Esophagus muscularis mucosa (tissue), 4 donors: ENCODE data around the gene ARID1B. TPM values are rescaled to one million over a fixed set of nuclear protein-coding genes. Genes with fewer than 3 reads are reported as not detected.

Source experiments
- DNase-seq: peaks from one replicate; pipeline ENCODE4 v3.0.0-alpha.2; 2017; ENCODE audit errors: extremely low spot score
- H3K27ac ChIP-seq, 4 donors: fragments of 200-600 bp; sonication (generic); replicated peaks in 1 of 4; 1 replicate in 3 of 4; 2 replicates in 1 of 4; pipeline ENCODE4 v1.5.1; 2016 to 2019; ENCODE audit warnings: mild to moderate bottlenecking in 1 of 4
- H3K27me3 ChIP-seq, 4 donors: fragments of 200-600 bp; sonication (generic); one replicate each; pipeline versions ENCODE4 v1.5.1 to v1.6.0; 2016 to 2019
- H3K36me3 ChIP-seq, 4 donors: fragments of 200-600 bp; sonication (generic); one replicate each; pipeline ENCODE4 v1.5.1; 2016 to 2019
- H3K4me1 ChIP-seq, 4 donors: fragments of 200-600 bp; sonication (generic); one replicate each; pipeline ENCODE4 v1.5.1; 2016 to 2019
- H3K4me3 ChIP-seq, 4 donors: fragments of 200-600 bp; sonication (generic); 1 replicate in 2 of 4; 2 replicates in 2 of 4; pipeline ENCODE4 v1.5.1; 2016 to 2019; ENCODE audit warnings: mild to moderate bottlenecking in 4 of 4, moderate library complexity in 1 of 4
- H3K9me3 ChIP-seq, 4 donors: fragments of 200-600 bp; sonication (generic); 1 replicate in 3 of 4; 2 replicates in 1 of 4; pipeline ENCODE4 v1.5.1; 2016 to 2019
- CTCF ChIP-seq, 3 experiments: fragments of 200-600 bp in 2 of 3; fragments of 450-650 bp in 1 of 3; sonication (generic) in 2 of 3; IDR thresholded peaks; one replicate each; pipeline ENCODE4 v1.5.1; 2017 to 2019; ENCODE audit warnings: antibody characterized with exemption in 3 of 3, mild to moderate bottlenecking in 2 of 3, moderate library complexity in 1 of 3
- EP300 ChIP-seq: sonication (generic); formaldehyde crosslinking; IDR thresholded peaks from one replicate; pipeline ENCODE4 v1.6.1; 2017; ENCODE audit warnings: antibody characterized with exemption
- POLR2A ChIP-seq: fragments of 450-650 bp; IDR thresholded peaks from one replicate; pipeline ENCODE4 v1.6.1; 2017; ENCODE audit warnings: antibody characterized with exemption, moderate library complexity, mild to moderate bottlenecking, low read depth
- POLR2AphosphoS5 ChIP-seq, 2 donors: sonication (generic); formaldehyde crosslinking; IDR thresholded peaks; one replicate each; pipeline ENCODE4 v1.6.1; 2017; ENCODE audit warnings: antibody characterized with exemption in 2 of 2
- WGBS: methylation state at CpG from one replicate; pipeline ENCODE4 v1.1.5; 2018; 5-methylcytosine and 5-hydroxymethylcytosine counted together
- intact Hi-C: fragments of 100-400 bp; cut with DNase I; formaldehyde crosslinking; loops from one replicate; pipeline ENCODE4 v1.15.1; 2023
- total RNA-seq, 4 donors: library from RNA; depleted of rRNA; stranded (reverse); fragments of >200 nt; gene quantifications; one replicate each; pipeline versions ENCODE4 v1.1.0 to v1.2.1, GENCODE V29; 2016

The ARID1B gene
- total RNA-seq, 4 donors from 2014 or later, result 55.0 to 87.2 (median 72.7) TPM

GRCh38 chr6:157032923-157033322, 255.7 kb downstream of the ARID1B start:
- H3K36me3 ChIP-seq, result no peaks in the 10 kb centered on the region
- no peak overlapping the region for H3K27ac ChIP-seq
- 73% methylated on average over 4 of the region's 4 CpGs for WGBS
- no peaks in the 10 kb centered on the region for H3K9me3 ChIP-seq
- intact Hi-C loops, result no loop called here
- no peak for DNase-seq
- no peaks in the 10 kb centered on the region for H3K27me3 ChIP-seq
- TF ChIP-seq CTCF (IDR thresholded peaks at IDR 0.05), result no peak
- no peak for TF ChIP-seq EP300
- TF ChIP-seq POLR2AphosphoS5 (IDR thresholded peaks at IDR 0.05), result no peak
- no peak for TF ChIP-seq POLR2A
- peak overlapping the region; percentile 40 to 51 (median 48) for H3K4me3 ChIP-seq
- peaks cover 29 to 50% (median 49%) of the 10 kb centered on the region in 4 donors for H3K4me1 ChIP-seq

- peak overlapping the region; percentile 41 to 58 (median 47) for H3K27ac ChIP-seq
- DNase-seq, result no peak
- 4% methylated on average over 5 of the region's 5 CpGs for WGBS
- no peak for TF ChIP-seq EP300
- no peak for TF ChIP-seq CTCF (IDR thresholded peaks at IDR 0.05)
- TF ChIP-seq POLR2AphosphoS5 (IDR thresholded peaks at IDR 0.05), result no peak
- no peak for TF ChIP-seq POLR2A
- no peaks in the 10 kb centered on the region for H3K27me3 ChIP-seq
- intact Hi-C loops, result no loop called here
- H3K4me1 ChIP-seq, result peaks cover 29 to 50% (median 49%) of the 10 kb centered on the region in 4 donors
- peak overlapping the region; percentile 40 to 51 (median 48) for H3K4me3 ChIP-seq
- no peaks in the 10 kb centered on the region for H3K36me3 ChIP-seq
- no peaks in the 10 kb centered on the region for H3K9me3 ChIP-seq
These were observed 256.4 kb downstream of the ARID1B start for GRCh38 chr6:157033428-157034140.

- intact Hi-C loops, result loop anchor here (5.0 kb wide), 2 partner anchors 148 to 238 kb away; no protein-coding TSS in a partner anchor
- Histone ChIP-seq H3K27me3 (no peaks in the 10 kb centered on the region), H3K4me1 (peaks cover 29 to 50% (median 49%) of the 10 kb centered on the region in 4 donors), H3K27ac (peak overlapping the region in 2 of 4 donors; percentile 49 to 58), H3K36me3 (no peaks in the 10 kb centered on the region), H3K4me3 (no peak overlapping the region), H3K9me3 (no peaks in the 10 kb centered on the region)
- DNase-seq, result no peak
- WGBS, result 32% methylated on average over 6 of the region's 6 CpGs
- TF ChIP-seq CTCF (IDR thresholded peaks at IDR 0.05) (peak; percentile 62 to 71 (median 65)), POLR2A (no peak)
These were observed 257.5 kb downstream of the ARID1B start for GRCh38 chr6:157034436-157035230.

- no peaks in the 10 kb centered on the region for H3K27me3 ChIP-seq
- TF ChIP-seq POLR2A (no peak), CTCF (IDR thresholded peaks at IDR 0.05) (no peak), EP300 (no peak), POLR2AphosphoS5 (IDR thresholded peaks at IDR 0.05) (no peak)
- intact Hi-C loops, result loop anchor here (5.0 kb wide), 2 partner anchors 147 to 237 kb away; no protein-coding TSS in a partner anchor
- WGBS, result 85% methylated on average over 2 of the region's 2 CpGs
- no peak overlapping the region for H3K4me3 ChIP-seq
- H3K4me1 ChIP-seq, result peaks cover 29 to 50% (median 49%) of the 10 kb centered on the region in 4 donors
- no peaks in the 10 kb centered on the region for H3K36me3 ChIP-seq
- H3K9me3 ChIP-seq, result no peaks in the 10 kb centered on the region
- H3K27ac ChIP-seq, result peak overlapping the region in 2 of 4 donors; percentile 16
- DNase-seq, result no peak
These were observed 258.4 kb downstream of the ARID1B start for GRCh38 chr6:157035546-157035945.
